ENCODE data around the gene SETBP1.

GRCh38 chr18:45083226-45083855 lies 402.7 kb downstream of the SETBP1 start:
- TF ChIP-seq BHLHE40 (IDR thresholded peaks at IDR 0.05; ENCODE audit: low read depth, low read length) (no peak), CTCF (conservative IDR thresholded peaks at IDR 0.05; ENCODE audit: low read depth, low read length) (no peak), POLR2A (IDR thresholded peaks at IDR 0.05; ENCODE audit: low read depth, low read length) (no peak), CEBPB (IDR thresholded peaks at IDR 0.05; ENCODE audit: low read depth, low read length) (no peak), ELK1 (IDR thresholded peaks at IDR 0.05; ENCODE audit: borderline replicate concordance, low read depth, low read length) (no peak), RAD21 (IDR thresholded peaks at IDR 0.05; ENCODE audit: low read length) (no peak), CHD1 (IDR thresholded peaks at IDR 0.05; ENCODE audit: low read depth, low read length) (no peak), MAZ (IDR thresholded peaks at IDR 0.05; ENCODE audit: borderline replicate concordance, low read depth, low read length) (no peak)

Measured in IMR-90 (cell line).